SK-N-SH (cell line): ENCODE results near the gene PLSCR3. TPM values are rescaled to one million over a fixed set of nuclear protein-coding genes. Genes with fewer than 3 reads are reported as not detected.
A peak's percentile ranks its signal among the peaks of the same experiment; 100 is the strongest.

Experiments used
- CTCF ChIA-PET: fragments of 300-600, 350-600 bp; formaldehyde crosslinking; extraction: SDS; loops from one replicate; lab custom pipeline; 2021; lab: Yijun Ruan, JAX
- POLR2A ChIA-PET: fragments of 350-600 bp; sonication (Branson Sonifier 250); formaldehyde crosslinking; extraction: SDS; loops from one replicate; lab custom pipeline; 2020; ENCODE audit warnings: antibody characterized with exemption, inconsistent platforms; lab: Yijun Ruan, JAX
- DNase-seq: peaks from one replicate; pipeline ENCODE4 v3.0.0; 2012
- H2AFZ ChIP-seq: fragments of 200-600 bp; sonication (generic); 2 replicates; pipeline ENCODE4 v1.8.1; 2016; ENCODE audit warnings: antibody characterized with exemption, mild to moderate bottlenecking, low read depth
- H3F3A ChIP-seq: fragments of 200-600 bp; sonication (generic); replicated peaks from 2 replicates; pipeline ENCODE3; 2016; ENCODE audit warnings: antibody characterized with exemption, mild to moderate bottlenecking; ENCODE audit not compliant: insufficient read depth
- H3K27ac ChIP-seq, 2 experiments: fragments of 200-500 bp in 1 of 2; fragments of 200-600 bp in 1 of 2; sonication (Bioruptor generic) in 1 of 2; sonication (generic), shearing (Covaris generic) in 1 of 2; 2 replicates each; pipeline versions ENCODE4 v1.5.1 to v1.6.1; 2014 to 2016; ENCODE audit warnings: low read depth in 2 of 2, inconsistent platforms in 1 of 2, low read length in 1 of 2, mild to moderate bottlenecking in 1 of 2, mixed read lengths in 1 of 2
- H3K27me3 ChIP-seq: fragments of 200-600 bp; sonication (generic), shearing (Covaris generic); 2 replicates; pipeline ENCODE4 v1.6.1; 2016; ENCODE audit warnings: mixed run types; ENCODE audit not compliant: insufficient read depth
- H3K36me3 ChIP-seq, 2 experiments: fragments of 200-500 bp in 1 of 2; fragments of 200-600 bp in 1 of 2; sonication (Bioruptor generic) in 1 of 2; sonication (generic) in 1 of 2; replicated peaks in 1 of 2; 2 replicates each; pipeline versions ENCODE3 to v1.5.1; 2014 to 2016; ENCODE audit warnings: low read length in 1 of 2, mild to moderate bottlenecking in 1 of 2; ENCODE audit not compliant: insufficient read depth in 2 of 2, control insufficient read depth in 1 of 2
- H3K4me1 ChIP-seq, 2 experiments: fragments of 200-500 bp in 1 of 2; fragments of 200-600 bp in 1 of 2; sonication (Bioruptor generic) in 1 of 2; sonication (generic), shearing (Covaris generic) in 1 of 2; 2 replicates each; pipeline versions ENCODE4 v1.5.1 to v1.6.1; 2014 to 2016; ENCODE audit warnings: low read depth in 1 of 2, low read length in 1 of 2, mixed run types in 1 of 2; ENCODE audit not compliant: insufficient read depth in 2 of 2, control insufficient read depth in 1 of 2
- H3K4me2 ChIP-seq: fragments of 200-600 bp; sonication (generic), shearing (Covaris generic); 2 replicates; pipeline ENCODE4 v1.6.1; 2017; ENCODE audit warnings: mixed run types
- H3K4me3 ChIP-seq, 2 experiments: fragments of 200-500 bp in 1 of 2; fragments of 200-600 bp in 1 of 2; sonication (Bioruptor generic) in 1 of 2; sonication (generic), shearing (Covaris generic) in 1 of 2; 2 replicates each; pipeline versions ENCODE4 v1.5.1 to v1.8.1; 2014 to 2016; ENCODE audit warnings: low read depth in 2 of 2, inconsistent platforms in 1 of 2, low read length in 1 of 2, mild to moderate bottlenecking in 1 of 2, mixed read lengths in 1 of 2, moderate library complexity in 1 of 2
- H3K79me2 ChIP-seq: fragments of 200-600 bp; sonication (generic); 2 replicates; pipeline ENCODE4 v1.8.1; 2017; ENCODE audit warnings: mild to moderate bottlenecking; ENCODE audit not compliant: insufficient read depth
- H3K9ac ChIP-seq: fragments of 200-600 bp; sonication (generic); 2 replicates; pipeline ENCODE4 v1.6.1; 2017; ENCODE audit warnings: mixed run types
- H3K9me2 ChIP-seq: fragments of 200-600 bp; sonication (generic); 2 replicates; pipeline ENCODE4 v1.6.1; 2017; ENCODE audit warnings: mixed run types
- H3K9me3 ChIP-seq: fragments of 200-600 bp; sonication (generic); 2 replicates; pipeline ENCODE4 v1.6.1; 2017; ENCODE audit warnings: mixed run types, mild to moderate bottlenecking, moderate library complexity
- H4K20me1 ChIP-seq: fragments of 200-600 bp; sonication (generic); 2 replicates; pipeline ENCODE4 v1.6.1; 2017; ENCODE audit warnings: mild to moderate bottlenecking, mixed run types; ENCODE audit not compliant: insufficient read depth
- EP300 ChIP-seq, 2 experiments: IDR thresholded peaks; 2 replicates each; pipeline versions ENCODE4 v1.4.0 to v1.6.1; 2012; ENCODE audit warnings: borderline replicate concordance in 1 of 2, low read depth in 1 of 2, low read length in 1 of 2
- EZH2phosphoT487 ChIP-seq: fragments of 200-600 bp; sonication (generic); IDR thresholded peaks from 2 replicates; pipeline ENCODE4 v1.6.1; 2017; ENCODE audit warnings: low read depth, mixed run types, mild to moderate bottlenecking, antibody characterized with exemption, moderate library complexity, borderline replicate concordance
- FOXM1 ChIP-seq: IDR thresholded peaks from 2 replicates; pipeline ENCODE4 v1.4.0; 2012; ENCODE audit warnings: low read depth, mild to moderate bottlenecking
- GATA2 ChIP-seq: sonication (generic); formaldehyde crosslinking; IDR thresholded peaks from 2 replicates; pipeline ENCODE4 v1.5.0; 2020; ENCODE audit warnings: mild to moderate bottlenecking, missing genetic modification reagents
- NFIC ChIP-seq: IDR thresholded peaks from 2 replicates; pipeline ENCODE4 v1.4.0; 2012; ENCODE audit warnings: borderline replicate concordance
- RFX5 ChIP-seq: IDR thresholded peaks from 2 replicates; pipeline ENCODE4 v1.6.1; 2012; ENCODE audit warnings: mild to moderate bottlenecking, improper control_type of control experiment, low read length
- TCF12 ChIP-seq: IDR thresholded peaks from 2 replicates; pipeline ENCODE4 v1.4.0; 2012
- USF2 ChIP-seq: fragments of 150-350 bp; IDR thresholded peaks from 2 replicates; pipeline ENCODE4 v1.6.1; 2017; ENCODE audit warnings: antibody characterized with exemption, low read length, low read depth, borderline replicate concordance
- YY1 ChIP-seq: IDR thresholded peaks from 2 replicates; pipeline ENCODE4 v1.4.0; 2012; ENCODE audit warnings: low read depth, mild to moderate bottlenecking
- ZBTB33 ChIP-seq: IDR thresholded peaks from 2 replicates; pipeline ENCODE4 v1.4.0; 2012; ENCODE audit warnings: low read depth, borderline replicate concordance
- WGBS: methylation state at CpG from one replicate; pipeline ENCODE4 v1.1.6; 2017; ENCODE audit warnings: low lambda C conversion rate; 5-methylcytosine and 5-hydroxymethylcytosine counted together
- polyA plus RNA-seq, 3 experiments: library from polyadenylated mRNA; depleted of rRNA; stranded (reverse); fragments of >200 nt; gene quantifications; 2 replicates each; pipeline ENCODE4 v1.2.3, GENCODE V29; 2012
- TF ChIP-seq, protein P1 (sequence below): IDR thresholded peaks from 2 replicates; pipeline ENCODE4 v1.6.1; 2012; ENCODE audit warnings: mild to moderate bottlenecking, low read depth, low read length, moderate library complexity

PLSCR3 gene
- polyA plus RNA-seq, 1 of the 3 experiments (the other 2 are of a cell fraction): 95.0 TPM

- Histone ChIP-seq H2AFZ (no peak within 1 kb of the TSS), H3K4me1 (no peaks in the 10 kb centered on the region; a peak in 1 of 4 replicates)
- TF ChIP-seq, protein P1, sequence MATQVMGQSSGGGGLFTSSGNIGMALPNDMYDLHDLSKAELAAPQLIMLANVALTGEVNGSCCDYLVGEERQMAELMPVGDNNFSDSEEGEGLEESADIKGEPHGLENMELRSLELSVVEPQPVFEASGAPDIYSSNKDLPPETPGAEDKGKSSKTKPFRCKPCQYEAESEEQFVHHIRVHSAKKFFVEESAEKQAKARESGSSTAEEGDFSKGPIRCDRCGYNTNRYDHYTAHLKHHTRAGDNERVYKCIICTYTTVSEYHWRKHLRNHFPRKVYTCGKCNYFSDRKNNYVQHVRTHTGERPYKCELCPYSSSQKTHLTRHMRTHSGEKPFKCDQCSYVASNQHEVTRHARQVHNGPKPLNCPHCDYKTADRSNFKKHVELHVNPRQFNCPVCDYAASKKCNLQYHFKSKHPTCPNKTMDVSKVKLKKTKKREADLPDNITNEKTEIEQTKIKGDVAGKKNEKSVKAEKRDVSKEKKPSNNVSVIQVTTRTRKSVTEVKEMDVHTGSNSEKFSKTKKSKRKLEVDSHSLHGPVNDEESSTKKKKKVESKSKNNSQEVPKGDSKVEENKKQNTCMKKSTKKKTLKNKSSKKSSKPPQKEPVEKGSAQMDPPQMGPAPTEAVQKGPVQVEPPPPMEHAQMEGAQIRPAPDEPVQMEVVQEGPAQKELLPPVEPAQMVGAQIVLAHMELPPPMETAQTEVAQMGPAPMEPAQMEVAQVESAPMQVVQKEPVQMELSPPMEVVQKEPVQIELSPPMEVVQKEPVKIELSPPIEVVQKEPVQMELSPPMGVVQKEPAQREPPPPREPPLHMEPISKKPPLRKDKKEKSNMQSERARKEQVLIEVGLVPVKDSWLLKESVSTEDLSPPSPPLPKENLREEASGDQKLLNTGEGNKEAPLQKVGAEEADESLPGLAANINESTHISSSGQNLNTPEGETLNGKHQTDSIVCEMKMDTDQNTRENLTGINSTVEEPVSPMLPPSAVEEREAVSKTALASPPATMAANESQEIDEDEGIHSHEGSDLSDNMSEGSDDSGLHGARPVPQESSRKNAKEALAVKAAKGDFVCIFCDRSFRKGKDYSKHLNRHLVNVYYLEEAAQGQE: no peak
- TF ChIP-seq EZH2phosphoT487 (no peak), FOXM1 (no peak), EP300 (IDR thresholded peaks at IDR 0.05; ENCODE audit: borderline replicate concordance in 1 of 2, low read depth in 1 of 2, low read length in 1 of 2) (no peak), GATA2 (no peak), ZBTB33 (no peak), USF2 (no peak), NFIC (no peak), YY1 (no peak), RFX5 (no peak), TCF12 (no peak)
- TF ChIP-seq, all 33 proteins: peak for 0
- Histone ChIP-seq H3K4me2 (no peak within 1 kb of the TSS), H3K36me3 (peaks cover 0 to 23% of the 10 kb centered on the region in 2 experiments), H3K27ac (no peak within 1 kb of the TSS), H3K4me3 (no peak within 1 kb of the TSS), H3K79me2 (no peaks in the 10 kb centered on the region), H4K20me1 (no peaks in the 10 kb centered on the region), H3K9ac (no peak within 1 kb of the TSS), H3F3A (no peaks in the 10 kb centered on the region), H3K27me3 (no peaks in the 10 kb centered on the region), H3K9me3 (no peaks in the 10 kb centered on the region), H3K9me2 (no peaks in the 10 kb centered on the region)
- WGBS: 75% methylated on average over 10 of the region's 17 CpGs
- CTCF ChIA-PET: interaction anchor here (1.2 to 1.6 kb wide), 4 partner anchors 12 to 141 kb away, joined by 3 to 6 read pairs (median 6); partner anchors contain the start of gene FGF11
- POLR2A ChIA-PET: no interaction called here
- peak; percentile 71 for DNase-seq
These were observed 25.7 kb upstream of the PLSCR3 start, which contains the start of gene SPEM1 for GRCh38 chr17:7419819-7420610. SPEM1 (plus strand) TSS chr17:7420324; CDS start chr17:7420385, 61 bp downstream.
